ENCODE data around the gene NOS3.

NOS3 gene

DNA sequence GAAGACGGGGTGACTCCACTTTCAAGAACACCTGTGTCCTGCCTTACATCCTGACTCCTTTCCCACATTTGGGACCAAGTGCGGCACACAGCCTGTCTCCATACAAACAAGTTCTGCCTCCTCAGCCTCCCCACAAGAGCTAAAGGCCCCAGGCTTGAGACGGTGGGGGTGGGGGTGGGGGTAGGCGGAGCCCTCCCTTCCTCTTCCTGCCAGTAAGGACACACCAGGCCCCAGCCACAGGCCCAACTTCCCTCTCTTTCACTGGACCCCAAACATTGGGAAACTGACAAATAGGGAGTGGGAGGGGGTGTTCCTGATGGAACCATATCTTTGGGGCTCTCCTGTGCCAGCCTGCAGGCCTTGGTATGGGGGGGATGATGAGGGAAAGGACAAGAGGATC lies 62.3 kb downstream of the NOS3 start:
- no peak overlapping the region for H3K4me3 ChIP-seq (ENCODE audit: low read depth, low read length)
- TF ChIP-seq, protein P1, sequence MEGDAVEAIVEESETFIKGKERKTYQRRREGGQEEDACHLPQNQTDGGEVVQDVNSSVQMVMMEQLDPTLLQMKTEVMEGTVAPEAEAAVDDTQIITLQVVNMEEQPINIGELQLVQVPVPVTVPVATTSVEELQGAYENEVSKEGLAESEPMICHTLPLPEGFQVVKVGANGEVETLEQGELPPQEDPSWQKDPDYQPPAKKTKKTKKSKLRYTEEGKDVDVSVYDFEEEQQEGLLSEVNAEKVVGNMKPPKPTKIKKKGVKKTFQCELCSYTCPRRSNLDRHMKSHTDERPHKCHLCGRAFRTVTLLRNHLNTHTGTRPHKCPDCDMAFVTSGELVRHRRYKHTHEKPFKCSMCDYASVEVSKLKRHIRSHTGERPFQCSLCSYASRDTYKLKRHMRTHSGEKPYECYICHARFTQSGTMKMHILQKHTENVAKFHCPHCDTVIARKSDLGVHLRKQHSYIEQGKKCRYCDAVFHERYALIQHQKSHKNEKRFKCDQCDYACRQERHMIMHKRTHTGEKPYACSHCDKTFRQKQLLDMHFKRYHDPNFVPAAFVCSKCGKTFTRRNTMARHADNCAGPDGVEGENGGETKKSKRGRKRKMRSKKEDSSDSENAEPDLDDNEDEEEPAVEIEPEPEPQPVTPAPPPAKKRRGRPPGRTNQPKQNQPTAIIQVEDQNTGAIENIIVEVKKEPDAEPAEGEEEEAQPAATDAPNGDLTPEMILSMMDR (IDR thresholded peaks at IDR 0.05; ENCODE audit: low read depth, low read length) = no peak
- no peak overlapping the region for H3K27ac ChIP-seq
- DNase-seq = no peak
- no peaks in the 10 kb centered on the region; the same call in 1 of the 2 replicates for H3K36me3 ChIP-seq
- H3K27me3 ChIP-seq (ENCODE audit: insufficient read depth, low read depth, severe bottlenecking) = no peaks in the 10 kb centered on the region
- H3K9me3 ChIP-seq (ENCODE audit: severe bottlenecking) = no peaks in the 10 kb centered on the region

DNA sequence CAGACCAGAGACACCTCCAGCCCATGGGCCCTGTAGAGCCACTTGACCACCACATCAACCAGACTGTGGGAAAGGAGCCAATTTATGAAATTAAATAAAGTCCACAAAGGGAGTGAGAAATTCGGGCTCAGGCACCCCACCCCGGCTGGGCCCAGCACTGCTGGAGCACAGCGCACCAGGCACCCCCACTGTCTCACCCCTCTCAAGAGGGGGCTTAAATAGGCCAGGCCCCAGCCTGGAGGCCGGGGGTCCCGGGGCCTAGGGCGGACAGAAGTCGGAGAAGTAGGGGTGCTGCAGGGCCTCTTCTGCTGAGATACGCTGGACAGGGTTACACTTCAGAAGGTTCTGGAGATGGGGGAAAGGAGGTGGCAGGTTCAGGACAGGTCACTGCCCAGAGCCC lies 62.9 kb downstream of the NOS3 start:
- DNase-seq = no peak
- Histone ChIP-seq H3K27me3 (ENCODE audit: insufficient read depth, low read depth, severe bottlenecking) (no peaks in the 10 kb centered on the region), H3K4me3 (ENCODE audit: low read depth, low read length) (no peak overlapping the region), H3K9me3 (ENCODE audit: severe bottlenecking) (no peaks in the 10 kb centered on the region), H3K27ac (no peak overlapping the region), H3K36me3 (no peaks in the 10 kb centered on the region; the same call in 1 of the 2 replicates)
- TF ChIP-seq, protein P1 (IDR thresholded peaks at IDR 0.05; ENCODE audit: low read depth, low read length) = no peak

DNA sequence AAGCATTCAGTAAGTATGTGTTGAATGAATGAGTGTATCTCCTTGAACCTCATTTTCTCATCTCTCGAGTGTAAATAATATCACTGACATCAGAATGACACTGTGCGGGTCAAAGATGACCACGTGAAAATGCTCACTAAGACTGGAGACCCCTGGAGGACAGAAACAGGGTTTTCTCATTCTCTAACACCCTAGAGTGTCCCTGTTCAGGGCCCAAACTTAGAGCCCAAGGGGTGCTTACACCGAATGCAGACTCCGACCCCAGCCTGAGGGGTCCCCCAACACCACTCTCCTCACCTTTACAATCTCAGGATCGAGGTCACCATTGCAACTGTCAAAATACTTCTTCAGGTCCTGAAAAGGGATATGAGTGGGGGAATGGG lies 65.5 kb downstream of the NOS3 start:
- TF ChIP-seq, protein P1 (IDR thresholded peaks at IDR 0.05; ENCODE audit: low read depth, low read length) = no peak
- H3K9me3 ChIP-seq (ENCODE audit: severe bottlenecking) = no peaks in the 10 kb centered on the region
- H3K27ac ChIP-seq = no peak overlapping the region
- no peaks in the 10 kb centered on the region; the same call in 1 of the 2 replicates for H3K36me3 ChIP-seq
- H3K4me3 ChIP-seq (ENCODE audit: low read depth, low read length) = no peak overlapping the region
- DNase-seq = no peak
- H3K27me3 ChIP-seq (ENCODE audit: insufficient read depth, low read depth, severe bottlenecking) = no peaks in the 10 kb centered on the region

DNA sequence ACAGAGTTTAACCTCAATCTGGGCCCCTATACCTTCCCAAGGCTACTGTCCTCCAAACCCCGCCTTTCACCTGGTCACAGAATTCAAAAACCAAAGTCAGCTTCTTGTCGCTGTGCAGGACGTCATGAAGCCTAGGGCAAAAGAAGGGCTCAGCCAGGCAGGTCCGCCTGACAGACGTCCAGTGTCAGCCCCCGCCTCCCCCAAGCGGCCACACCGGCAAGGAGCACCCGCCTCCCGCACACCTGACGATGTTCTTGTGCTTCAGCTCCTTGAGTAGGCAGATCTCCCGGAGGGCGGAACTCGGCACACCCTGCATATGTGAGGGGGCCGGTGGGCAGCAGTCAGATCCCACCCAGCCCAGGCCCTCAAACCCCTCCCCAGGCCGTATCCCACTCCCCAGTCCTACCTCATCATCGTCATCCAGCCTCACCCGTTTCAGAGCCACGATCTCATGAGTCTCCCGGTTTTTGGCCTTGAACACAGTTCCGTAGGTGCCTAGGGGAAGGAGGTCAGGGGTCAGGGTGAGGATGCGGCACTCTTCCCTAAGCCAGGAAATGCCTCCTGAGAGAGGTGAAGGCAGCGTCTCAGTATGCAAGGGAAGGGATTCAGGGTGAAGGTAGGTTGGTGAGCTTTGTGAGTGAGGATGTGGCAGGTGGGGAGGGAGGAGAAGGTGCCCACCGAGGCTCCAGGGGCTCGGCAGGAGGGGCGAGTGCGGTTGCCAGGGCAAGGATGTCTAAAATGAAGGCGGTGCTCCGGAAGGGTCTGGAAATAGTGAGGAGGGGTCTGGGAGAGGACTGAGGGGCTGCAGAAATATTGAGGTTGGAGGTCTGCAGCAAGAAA lies 66.1 kb downstream of the NOS3 start:
- Histone ChIP-seq H3K4me3 (ENCODE audit: low read depth, low read length) (peak overlapping the region; percentile 76), H3K36me3 (peaks cover 3% of the 10 kb centered on the region), H3K27me3 (ENCODE audit: insufficient read depth, low read depth, severe bottlenecking) (no peaks in the 10 kb centered on the region), H3K9me3 (ENCODE audit: severe bottlenecking) (no peaks in the 10 kb centered on the region), H3K27ac (no peak overlapping the region)
- TF ChIP-seq, protein P1 (IDR thresholded peaks at IDR 0.05; ENCODE audit: low read depth, low read length) = 0 out of 2 replicates have a peak, but pooled peaks have one; percentile 21
- peak; percentile 65 for DNase-seq

DNA sequence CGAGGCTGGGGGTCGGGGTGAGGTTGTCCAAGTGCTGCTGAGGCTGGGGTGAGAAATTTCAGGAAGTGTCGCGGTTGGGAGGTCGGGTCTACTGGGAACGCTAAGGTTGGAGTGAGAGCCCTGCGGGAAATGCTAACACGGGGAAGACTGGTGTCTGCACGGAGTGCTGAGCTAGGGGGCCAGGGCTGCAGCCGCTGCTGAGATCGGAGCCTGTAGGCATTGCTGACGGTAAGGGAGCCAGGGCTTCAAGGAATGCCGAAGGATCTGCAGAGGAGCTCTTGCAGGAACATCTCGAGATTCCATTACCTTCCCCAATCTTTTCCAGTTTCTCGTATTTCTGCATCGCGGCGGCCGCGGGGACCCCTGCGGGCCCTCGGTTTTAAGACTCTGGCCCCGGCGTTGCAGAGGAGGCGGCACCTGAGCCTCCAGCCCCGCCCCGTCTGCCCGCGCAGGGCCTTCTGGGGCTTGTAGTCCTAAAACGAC lies 66.7 kb downstream of the NOS3 start, which contains the start of gene CDK5:
CDK5 (minus strand) TSS at position 392 of the 483 bp plus-strand sequence; CDS start at position 343, 49 bp downstream.
- H3K27me3 ChIP-seq (ENCODE audit: insufficient read depth, low read depth, severe bottlenecking) = no peaks in the 10 kb centered on the region
- no peaks in the 10 kb centered on the region for H3K9me3 ChIP-seq (ENCODE audit: severe bottlenecking)
- H3K27ac ChIP-seq = peak within 1 kb of the TSS; percentile 75

More for the DNA sequence above, 66.7 kb downstream of the NOS3 start, which contains the start of gene CDK5:
- peak within 1 kb of the TSS; percentile 76 for H3K4me3 ChIP-seq (ENCODE audit: low read depth, low read length)
- TF ChIP-seq, protein P1 (IDR thresholded peaks at IDR 0.05; ENCODE audit: low read depth, low read length) = no peak
- DNase-seq = peak; percentile 35
- H3K36me3 ChIP-seq = peaks cover 5% of the 10 kb centered on the region
